Pancreas (tissue), 10 donors: ENCODE measurements around the gene PPFIBP2. TPM values are rescaled to one million over a fixed set of nuclear protein-coding genes. Genes with fewer than 3 reads are reported as not detected.
A peak's percentile ranks its signal among the peaks of the same experiment; 100 is the strongest.

Experiments
- ATAC-seq, 4 donors: fragments of 200-7000 bp; cut with Tn5 transposase; one replicate each; pipeline versions ENCODE4 v1.8.0 to v1.9.1; 2020; ENCODE audit warnings: mild to moderate bottlenecking in 4 of 4, moderate library complexity in 4 of 4
- DNase-seq, 6 donors: peaks; one replicate each; pipeline ENCODE4 v3.0.0-alpha.2; 2020
- FAIRE-seq: peaks from 2 replicates; lab custom pipeline; 2012; peaks lifted over from hg19 to GRCh38; lab: Jason Lieb, UNC
- H3K27ac ChIP-seq, 4 donors: fragments of 200-600 bp; sonication (generic); 1 replicate in 3 of 4; 2 replicates in 1 of 4; pipeline versions ENCODE4 v1.5.0 to v1.8.0; 2020
- H3K27me3 ChIP-seq, 4 donors: fragments of 200-600 bp; one replicate each; pipeline ENCODE4 v1.8.0; 2021
- H3K36me3 ChIP-seq, 3 donors: fragments of 200-600 bp; sonication (generic) in 1 of 3; one replicate each; pipeline versions ENCODE4 v1.5.0 to v1.8.0; 2020 to 2021
- H3K4me1 ChIP-seq, 3 donors: fragments of 200-600 bp; one replicate each; pipeline ENCODE4 v1.8.0; 2021
- H3K4me3 ChIP-seq, 4 donors: fragments of 200-600 bp; sonication (generic) in 2 of 4; one replicate each; pipeline versions ENCODE4 v1.5.0 to v1.8.0; 2020 to 2021
- H3K9me3 ChIP-seq, 4 donors: fragments of 200-600 bp; one replicate each; pipeline ENCODE4 v1.8.0; 2021
- WGBS, 2 donors: extraction: QIAGEN DNeasy Blood & Tissue Kit; methylation state at CpG; one replicate each; pipeline ENCODE4 v1.1.7; 2013; 5-methylcytosine and 5-hydroxymethylcytosine counted together
- intact Hi-C, 3 donors: fragments of 100-400 bp; cut with DNase I; formaldehyde crosslinking; loops; one replicate each; pipeline versions ENCODE4 v1.11.1 to v1.14.2; 2022
- polyA plus RNA-seq, 2 donors: library from polyadenylated mRNA; stranded (reverse); fragments of 200-250 nt; gene quantifications; one replicate each; pipeline ENCODE4 v1.2.3, GENCODE V29; 2013
- total RNA-seq, 6 donors: library from RNA; stranded (reverse); fragmentation: NEBNext Ultra II Directional in 4 of 6; extraction: Animal tissue kit (Norgen Biotek cat#: 25700) in 4 of 6; gene quantifications; one replicate each; pipeline versions ENCODE4 v1.2.1 to v1.2.4, GENCODE V29; 2021 to 2023
- TF ChIP-seq, protein P1 (sequence below), 4 donors: fragments of 200-600 bp; sonication (generic) in 3 of 4; IDR thresholded peaks; one replicate each; pipeline versions ENCODE4 v1.5.0 to v1.8.0; 2021; ENCODE audit warnings: antibody characterized with exemption in 4 of 4
- donor health status: healthy with polysubstance abuse.
- donor health status: DM: no; HTN: no; CAD: no; lungs with moderate emphysema.
- donor health status: DM: no; HTN: no; CAD: no.
- donor health status: control.
- donor health status: control.
- donor health status: Bipolar disorder and iron deficiency.
- donor health status: DM: yes; HTN: yes; CAD: no.
- donor health status: DM: no; HTN: no; CAD: no.
- donor health status: DM: no; HTN: no; CAD: no.
- donor health status: DM: yes; HTN: yes; CAD: no.

PPFIBP2 gene
- total and polyA plus RNA-seq, 8 donors = 8.0 to 24.7 (median 11.4) TPM

DNA sequence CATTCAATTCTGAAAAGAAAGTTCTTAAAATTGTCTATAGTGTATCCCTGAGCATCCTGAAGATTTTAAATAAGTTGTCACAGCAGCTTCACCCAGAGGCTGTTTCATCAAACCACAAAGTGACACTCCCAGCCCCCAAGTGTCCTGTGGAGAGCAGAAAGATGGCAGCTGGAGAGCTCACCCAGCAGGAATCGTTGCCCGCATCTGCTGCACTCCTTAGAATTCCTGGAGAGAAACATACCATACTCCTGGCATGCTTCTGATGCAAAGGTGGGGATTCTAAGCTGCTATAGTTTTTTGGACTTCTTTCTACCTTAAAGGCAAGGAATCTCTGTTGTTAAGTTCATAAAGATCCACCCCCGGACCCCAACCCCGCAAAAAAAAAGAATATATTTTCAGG lies 173.0 kb downstream of the PPFIBP2 start:
- H3K27ac ChIP-seq = no peak overlapping the region
- H3K36me3 ChIP-seq = no peaks in the 10 kb centered on the region
- ATAC-seq (no peak), FAIRE-seq (no peak), DNase-seq (no peak)
- H3K9me3 ChIP-seq = no peaks in the 10 kb centered on the region
- H3K4me1 ChIP-seq = no peaks in the 10 kb centered on the region
- no peak overlapping the region for H3K4me3 ChIP-seq
- intact Hi-C loops = no loop called here
- H3K27me3 ChIP-seq = no peaks in the 10 kb centered on the region
- WGBS, 2 donors = 70 to 80% methylated on average over 4 of the region's 4 CpGs
- TF ChIP-seq, protein P1, sequence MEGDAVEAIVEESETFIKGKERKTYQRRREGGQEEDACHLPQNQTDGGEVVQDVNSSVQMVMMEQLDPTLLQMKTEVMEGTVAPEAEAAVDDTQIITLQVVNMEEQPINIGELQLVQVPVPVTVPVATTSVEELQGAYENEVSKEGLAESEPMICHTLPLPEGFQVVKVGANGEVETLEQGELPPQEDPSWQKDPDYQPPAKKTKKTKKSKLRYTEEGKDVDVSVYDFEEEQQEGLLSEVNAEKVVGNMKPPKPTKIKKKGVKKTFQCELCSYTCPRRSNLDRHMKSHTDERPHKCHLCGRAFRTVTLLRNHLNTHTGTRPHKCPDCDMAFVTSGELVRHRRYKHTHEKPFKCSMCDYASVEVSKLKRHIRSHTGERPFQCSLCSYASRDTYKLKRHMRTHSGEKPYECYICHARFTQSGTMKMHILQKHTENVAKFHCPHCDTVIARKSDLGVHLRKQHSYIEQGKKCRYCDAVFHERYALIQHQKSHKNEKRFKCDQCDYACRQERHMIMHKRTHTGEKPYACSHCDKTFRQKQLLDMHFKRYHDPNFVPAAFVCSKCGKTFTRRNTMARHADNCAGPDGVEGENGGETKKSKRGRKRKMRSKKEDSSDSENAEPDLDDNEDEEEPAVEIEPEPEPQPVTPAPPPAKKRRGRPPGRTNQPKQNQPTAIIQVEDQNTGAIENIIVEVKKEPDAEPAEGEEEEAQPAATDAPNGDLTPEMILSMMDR (IDR thresholded peaks at IDR 0.05) = no peak

DNA sequence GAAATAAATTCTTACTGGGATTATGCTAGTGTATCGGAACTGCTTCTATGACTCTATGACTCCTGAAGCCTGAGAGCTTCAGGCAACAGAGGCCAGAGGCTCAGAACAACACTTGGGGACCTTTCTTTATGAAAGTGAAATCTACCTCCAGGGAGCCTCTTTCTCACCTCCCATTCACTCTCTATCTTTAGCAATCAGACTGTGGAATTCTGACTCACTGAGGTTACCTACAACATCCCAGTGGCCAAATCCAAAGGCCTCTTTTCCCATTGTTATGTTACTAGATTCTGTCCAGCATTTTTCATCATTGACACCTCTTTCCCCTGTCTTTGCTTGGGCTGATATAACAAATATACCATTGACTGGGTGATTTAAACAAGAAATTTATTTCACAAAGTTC lies 173.6 kb downstream of the PPFIBP2 start:
- WGBS, 2 donors = 91 to 96% methylated on average over 1 of the region's 1 CpG
- FAIRE-seq = no peak

DNA sequence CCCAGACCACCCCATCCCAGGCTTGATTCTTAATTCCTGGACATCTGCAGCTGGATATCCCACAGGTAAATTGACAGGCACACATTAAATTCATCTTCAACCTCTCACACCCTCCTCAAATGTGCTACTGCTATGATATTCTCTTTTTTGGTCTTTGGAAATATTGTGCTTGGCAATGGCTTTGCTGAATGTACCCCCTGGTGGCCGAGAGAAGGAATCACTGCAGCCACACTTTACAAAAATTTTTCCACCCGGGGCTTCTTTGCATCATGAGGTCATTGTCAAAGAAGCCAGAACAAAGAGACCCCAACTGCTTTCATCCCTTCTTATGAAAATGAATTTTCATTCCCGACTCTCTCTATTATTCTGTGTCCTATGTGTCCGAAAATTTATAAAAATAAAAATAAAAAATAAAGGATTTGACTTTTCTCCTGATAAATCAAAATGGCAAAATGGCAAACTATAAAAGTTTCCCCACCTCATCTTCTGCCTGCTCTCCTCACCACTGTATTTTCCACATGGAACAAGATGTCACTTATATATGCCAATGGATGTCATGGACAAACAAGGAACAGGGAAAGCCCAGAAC lies 174.5 kb downstream of the PPFIBP2 start:
- Histone ChIP-seq H3K36me3 (no peaks in the 10 kb centered on the region), H3K4me3 (no peak overlapping the region), H3K27me3 (no peaks in the 10 kb centered on the region), H3K27ac (no peak overlapping the region), H3K4me1 (no peaks in the 10 kb centered on the region), H3K9me3 (no peaks in the 10 kb centered on the region)
- ATAC-seq = peak in 3 of 4 donors; percentile 71 to 74 (median 71)
- WGBS, 2 donors = 8 to 9% methylated on average over 4 of the region's 4 CpGs
- DNase-seq = no peak
- FAIRE-seq = no peak
- TF ChIP-seq, protein P1 (IDR thresholded peaks at IDR 0.05) = peak; percentile 37 to 71 (median 60)
- intact Hi-C loops = no loop called here

More for the DNA sequence above, 173.6 kb downstream of the PPFIBP2 start:
- no peak overlapping the region for H3K4me3 ChIP-seq
- H3K36me3 ChIP-seq = no peaks in the 10 kb centered on the region
- ATAC-seq (no peak), DNase-seq (no peak)
- TF ChIP-seq, protein P1 (IDR thresholded peaks at IDR 0.05) = no peak
- H3K27ac ChIP-seq = no peak overlapping the region
- H3K4me1 ChIP-seq = no peaks in the 10 kb centered on the region
- H3K9me3 ChIP-seq = no peaks in the 10 kb centered on the region
- no peaks in the 10 kb centered on the region for H3K27me3 ChIP-seq
- intact Hi-C loops = no loop called here

DNA sequence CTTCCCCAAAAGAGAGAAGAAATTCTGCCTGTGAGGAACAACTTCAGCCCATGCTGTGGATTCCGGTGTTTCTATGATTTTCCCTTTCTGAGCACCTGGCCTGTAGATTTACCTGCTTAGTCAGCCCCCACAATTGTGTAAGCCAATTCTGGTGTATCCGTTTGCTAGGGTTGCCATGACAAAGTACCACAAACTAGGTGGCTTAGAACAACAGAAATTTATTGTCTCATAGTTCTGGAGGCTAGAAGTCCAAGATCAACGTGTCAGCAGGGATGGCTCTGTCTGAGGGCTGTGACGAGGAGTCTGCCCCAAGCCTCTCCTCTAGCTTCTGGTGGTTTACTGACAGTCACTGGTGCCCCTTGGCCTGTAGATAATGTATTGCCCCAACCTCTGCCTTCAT lies 175.4 kb downstream of the PPFIBP2 start:
- no peak overlapping the region for H3K4me3 ChIP-seq
- H3K36me3 ChIP-seq = no peaks in the 10 kb centered on the region
- no peaks in the 10 kb centered on the region for H3K27me3 ChIP-seq
- DNase-seq (no peak), FAIRE-seq (no peak), ATAC-seq (no peak)
- no peak overlapping the region for H3K27ac ChIP-seq
- no peaks in the 10 kb centered on the region for H3K9me3 ChIP-seq
- TF ChIP-seq, protein P1 (IDR thresholded peaks at IDR 0.05) = no peak
- WGBS, 2 donors = 60 to 75% methylated on average over 4 of the region's 4 CpGs
- intact Hi-C loops = no loop called here
- no peaks in the 10 kb centered on the region for H3K4me1 ChIP-seq

DNA sequence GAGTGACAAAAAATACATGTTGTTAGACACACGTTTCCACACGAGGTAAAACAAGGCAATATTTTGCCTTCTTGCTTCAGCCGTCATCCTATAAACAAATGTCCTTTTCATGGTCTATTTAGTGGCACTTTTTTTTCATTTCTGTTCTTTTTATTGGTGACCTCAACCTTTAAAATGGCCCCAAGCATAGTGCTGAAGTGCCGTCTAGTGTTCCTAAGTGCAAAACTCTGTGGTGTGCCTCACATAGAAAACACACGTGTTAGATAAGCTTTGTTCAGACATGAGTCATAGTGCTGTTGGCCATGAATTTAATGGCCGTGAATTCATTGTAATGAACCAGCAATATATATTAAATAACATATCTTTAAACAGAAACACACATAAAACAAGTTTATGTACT lies 176.8 kb downstream of the PPFIBP2 start:
- no peaks in the 10 kb centered on the region for H3K9me3 ChIP-seq
- H3K4me3 ChIP-seq = no peak overlapping the region
- no peaks in the 10 kb centered on the region for H3K36me3 ChIP-seq
- no peak for FAIRE-seq
- intact Hi-C loops = no loop called here
- no peak for DNase-seq
- H3K27ac ChIP-seq = no peak overlapping the region
- H3K27me3 ChIP-seq = no peaks in the 10 kb centered on the region
- no peaks in the 10 kb centered on the region for H3K4me1 ChIP-seq
- ATAC-seq = peak in 1 of 4 donors; percentile 72
- TF ChIP-seq, protein P1 (IDR thresholded peaks at IDR 0.05) = no peak
- WGBS, 2 donors = 47 to 50% methylated on average over 6 of the region's 6 CpGs
